Left forelimb (tissue), 1 donor: Measurements from ENCODE around the gene NLRC5.

Source experiments
- DNase-seq: peaks from one replicate; pipeline ENCODE4 v3.0.0-alpha.2; 2018; ENCODE audit warnings: low spot score

Gene NLRC5

DNA sequence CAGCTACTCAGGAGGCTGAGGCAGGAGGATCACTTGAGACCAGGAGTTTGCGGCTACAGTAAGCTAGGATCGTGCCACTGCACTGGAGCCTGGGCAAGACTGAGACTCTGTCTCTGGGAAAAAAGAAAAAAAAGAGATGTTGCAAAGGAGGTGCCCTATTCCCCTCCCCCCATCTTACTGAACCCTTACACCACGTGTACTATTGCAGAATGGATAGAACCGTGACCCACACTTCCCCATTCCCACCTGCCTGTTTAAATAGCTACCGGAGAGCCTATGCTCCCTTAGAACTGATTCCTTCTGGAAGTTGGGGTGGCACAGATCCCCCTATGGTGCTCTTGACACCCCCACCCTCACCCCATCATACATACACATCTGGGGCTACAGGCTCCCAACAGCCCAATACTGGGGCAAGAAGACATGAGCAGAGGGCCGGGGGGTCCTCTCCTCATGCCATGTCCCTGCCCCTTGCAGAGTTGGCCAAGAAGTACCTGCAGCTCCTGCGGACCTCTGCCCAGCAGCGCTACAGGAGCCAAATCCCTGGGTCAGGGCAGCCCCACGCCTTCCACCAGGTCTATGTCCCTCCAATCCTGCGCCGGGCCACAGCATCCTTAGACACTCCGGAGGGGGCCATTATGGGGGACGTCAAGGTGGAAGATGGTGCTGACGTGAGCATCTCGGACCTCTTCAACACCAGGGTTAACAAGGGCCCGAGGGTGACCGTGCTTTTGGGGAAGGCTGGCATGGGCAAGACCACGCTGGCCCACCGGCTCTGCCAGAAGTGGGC is 35.7 kb downstream of the NLRC5 start:
- DNase-seq = no peak

DNA sequence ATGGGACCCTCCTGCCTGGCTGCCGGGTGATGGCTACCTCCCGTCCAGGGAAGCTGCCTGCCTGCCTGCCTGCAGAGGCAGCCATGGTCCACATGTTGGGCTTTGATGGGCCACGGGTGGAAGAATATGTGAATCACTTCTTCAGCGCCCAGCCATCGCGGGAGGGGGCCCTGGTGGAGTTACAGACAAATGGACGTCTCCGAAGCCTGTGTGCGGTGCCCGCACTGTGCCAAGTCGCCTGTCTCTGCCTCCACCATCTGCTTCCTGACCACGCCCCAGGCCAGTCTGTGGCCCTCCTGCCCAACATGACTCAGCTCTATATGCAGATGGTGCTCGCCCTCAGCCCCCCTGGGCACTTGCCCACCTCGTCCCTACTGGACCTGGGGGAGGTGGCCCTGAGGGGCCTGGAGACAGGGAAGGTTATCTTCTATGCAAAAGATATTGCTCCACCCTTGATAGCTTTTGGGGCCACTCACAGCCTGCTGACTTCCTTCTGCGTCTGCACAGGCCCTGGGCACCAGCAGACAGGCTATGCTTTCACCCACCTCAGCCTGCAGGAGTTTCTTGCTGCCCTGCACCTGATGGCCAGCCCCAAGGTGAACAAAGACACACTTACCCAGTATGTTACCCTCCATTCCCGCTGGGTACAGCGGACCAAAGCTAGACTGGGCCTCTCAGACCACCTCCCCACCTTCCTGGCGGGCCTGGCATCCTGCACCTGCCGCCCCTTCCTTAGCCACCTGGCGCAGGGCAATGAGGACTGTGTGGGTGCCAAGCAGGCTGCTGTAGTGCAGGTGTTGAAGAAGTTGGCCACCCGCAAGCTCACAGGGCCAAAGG is 36.8 kb downstream of the NLRC5 start:
- DNase-seq = no peak

GRCh38 chr16:57026778-57027062 is 37.4 kb downstream of the NLRC5 start:
- no peak for DNase-seq

DNA sequence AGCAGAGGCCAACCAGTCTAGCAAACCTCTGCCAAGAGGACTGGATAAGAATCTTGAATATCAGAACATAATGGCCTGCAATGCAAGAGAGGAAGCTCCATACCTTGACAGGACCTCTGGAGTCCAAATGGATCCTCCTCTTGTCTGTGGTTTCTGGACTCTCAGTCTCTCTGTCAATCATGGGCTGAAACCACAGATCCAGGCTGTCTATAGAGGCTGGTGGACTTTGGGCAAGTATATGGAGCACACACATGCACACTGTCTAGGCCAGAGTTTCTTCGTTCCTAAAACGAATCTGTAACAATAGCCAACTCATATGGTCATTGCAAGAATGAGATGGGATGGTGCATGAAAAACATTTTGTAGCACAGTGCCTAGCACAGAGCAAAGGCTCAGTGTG is 37.7 kb downstream of the NLRC5 start:
- DNase-seq = no peak

GRCh38 chr16:57028086-57028485 is 38.7 kb downstream of the NLRC5 start:
- no peak for DNase-seq

DNA sequence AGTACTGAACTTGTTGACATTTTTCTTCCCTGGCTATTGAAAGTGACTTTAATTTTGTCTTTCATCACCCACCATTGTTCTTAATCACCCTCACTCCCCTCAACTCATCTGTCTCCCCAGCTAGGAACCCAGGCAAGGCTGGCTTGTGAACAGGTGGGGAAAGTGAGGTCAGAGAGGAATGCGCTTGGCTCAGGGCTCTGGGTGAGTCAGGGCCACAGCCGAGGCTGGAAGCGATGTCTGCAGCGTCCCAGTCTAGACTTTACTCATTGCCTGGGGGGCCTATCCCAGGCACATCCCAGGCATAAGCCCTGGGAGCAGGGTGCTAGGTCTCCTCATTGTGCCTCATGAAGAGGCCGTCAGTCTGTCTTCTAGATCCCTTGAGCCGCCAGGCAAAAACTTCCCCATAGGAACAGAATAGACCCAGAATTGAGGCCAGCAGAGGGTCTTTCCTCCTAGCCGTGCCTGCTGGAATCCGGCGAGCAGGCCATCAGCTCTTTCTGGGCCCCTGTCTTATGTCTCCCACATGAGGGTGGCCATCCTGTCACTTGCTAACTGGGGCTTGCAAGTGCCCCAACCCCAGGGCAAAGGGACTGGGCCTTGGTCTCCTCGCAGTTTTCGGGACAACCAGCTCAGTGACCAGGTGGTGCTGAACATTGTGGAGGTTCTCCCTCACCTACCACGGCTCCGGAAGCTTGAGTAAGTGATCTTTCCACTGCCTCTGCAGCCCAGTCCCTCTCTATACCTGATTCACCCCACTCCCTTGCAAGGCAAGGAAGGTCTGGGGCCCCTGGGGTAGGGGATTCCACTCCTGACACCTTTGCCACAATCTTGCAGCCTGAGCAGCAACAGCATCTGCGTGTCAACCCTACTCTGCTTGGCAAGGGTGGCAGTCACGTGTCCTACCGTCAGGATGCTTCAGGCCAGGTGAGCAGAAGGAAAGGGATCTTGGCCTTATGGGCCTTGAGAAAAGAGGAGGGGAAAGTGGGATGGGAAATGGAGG is 40.1 kb downstream of the NLRC5 start:
- no peak for DNase-seq

DNA sequence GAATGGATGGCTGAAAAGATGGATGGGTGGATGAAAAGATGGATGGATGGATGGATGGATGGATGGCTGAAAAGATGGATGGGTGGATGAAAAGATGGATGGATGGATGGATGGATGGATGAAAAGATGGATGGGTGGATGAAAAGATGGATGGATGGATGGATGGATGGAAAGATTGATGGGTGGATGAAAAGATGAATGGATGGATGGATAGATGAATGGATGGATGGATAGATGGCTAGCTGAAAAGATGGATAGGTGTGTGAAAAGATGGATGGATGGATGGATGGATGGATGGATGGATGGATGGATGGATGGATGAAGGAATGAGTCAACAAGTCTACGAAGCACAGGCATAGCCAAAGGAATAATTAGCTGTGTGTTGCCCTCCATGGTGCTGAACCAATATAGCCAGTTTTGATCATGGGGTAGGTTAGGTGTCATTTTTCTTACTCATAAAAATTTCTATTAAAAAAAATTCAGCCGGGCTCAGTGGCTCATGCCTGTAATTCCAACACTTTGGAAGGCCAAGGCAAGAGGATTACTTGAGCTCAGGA is 41.1 kb downstream of the NLRC5 start:
- no peak for DNase-seq

GRCh38 chr16:57031156-57031555 is 41.8 kb downstream of the NLRC5 start:
- no peak for DNase-seq

DNA sequence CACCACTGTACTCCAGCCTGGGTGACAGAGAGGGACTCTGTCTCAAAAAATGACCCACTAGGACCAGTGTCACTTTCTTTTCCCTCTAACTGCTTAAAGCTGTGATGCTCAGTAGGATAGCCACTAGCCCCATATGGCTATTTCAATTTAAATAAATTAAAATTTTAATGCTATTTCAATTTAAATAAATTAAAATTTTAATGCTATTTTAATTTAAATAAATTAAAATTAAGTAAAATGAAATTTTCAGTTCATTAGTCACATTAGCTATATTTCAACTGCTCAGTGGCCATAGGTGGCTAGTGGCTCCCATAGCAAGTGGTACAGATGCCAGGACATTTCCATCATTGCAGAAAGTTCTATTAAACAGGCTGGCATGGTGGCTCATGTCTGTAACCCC is 43.0 kb downstream of the NLRC5 start:
- no peak for DNase-seq

- DNase-seq = no peak
Measured at GRCh38 chr16:57032931-57033330, 43.6 kb downstream of the NLRC5 start.

- DNase-seq = no peak
Measured at GRCh38 chr16:57036315-57036714, 47.0 kb downstream of the NLRC5 start.

DNA sequence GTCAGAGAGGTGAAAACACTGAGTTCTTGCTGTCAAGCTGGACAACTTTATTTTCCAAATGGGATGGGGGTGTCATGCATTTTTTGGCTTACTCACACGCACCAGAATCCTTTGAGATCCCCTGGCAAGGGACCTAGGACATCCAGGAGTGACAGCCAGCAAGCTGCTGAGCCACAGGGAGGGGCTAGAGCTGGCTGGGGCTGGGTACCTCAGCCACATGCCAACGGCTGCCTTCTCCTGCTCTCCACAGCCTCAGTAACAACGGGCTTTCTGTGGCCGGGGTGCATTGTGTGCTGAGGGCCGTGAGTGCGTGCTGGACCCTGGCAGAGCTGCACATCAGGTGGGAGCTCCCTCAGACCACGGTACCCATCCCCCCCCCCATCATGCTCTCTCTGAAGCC is 47.6 kb downstream of the NLRC5 start:
- no peak for DNase-seq

- DNase-seq = no peak
Measured at GRCh38 chr16:57038166-57038565, 48.8 kb downstream of the NLRC5 start.

DNA sequence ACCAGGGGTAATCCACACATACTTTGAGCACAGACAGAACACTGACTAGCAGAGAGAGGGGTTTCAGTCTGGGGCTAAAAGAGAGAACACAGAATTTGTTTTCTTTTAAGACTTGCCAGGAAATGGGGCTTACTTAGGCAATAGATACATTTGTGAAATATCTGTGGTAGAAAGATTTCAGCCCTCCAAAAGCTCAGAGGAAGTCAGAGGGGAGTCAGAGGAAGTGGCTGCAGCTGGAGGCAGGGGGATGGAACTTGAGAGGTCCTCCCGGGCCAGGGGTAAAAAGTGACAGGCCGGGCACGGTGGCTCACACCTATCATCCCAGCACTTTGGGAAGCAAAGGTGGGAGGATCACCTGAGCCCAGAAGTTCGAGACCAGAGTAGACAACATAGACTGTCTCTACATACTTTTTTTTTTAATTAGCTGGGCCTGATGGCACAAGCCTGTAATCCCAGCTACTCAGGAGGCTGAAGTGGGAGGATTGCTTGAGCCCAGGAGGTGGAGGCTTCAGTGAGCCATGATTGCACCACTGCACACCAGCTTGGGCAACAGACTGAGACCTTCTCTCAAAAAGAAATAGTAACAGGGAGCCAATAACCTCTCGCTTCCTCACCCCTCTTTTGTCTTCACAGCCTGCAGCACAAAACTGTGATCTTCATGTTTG is 49.9 kb downstream of the NLRC5 start:
- no peak for DNase-seq

DNA sequence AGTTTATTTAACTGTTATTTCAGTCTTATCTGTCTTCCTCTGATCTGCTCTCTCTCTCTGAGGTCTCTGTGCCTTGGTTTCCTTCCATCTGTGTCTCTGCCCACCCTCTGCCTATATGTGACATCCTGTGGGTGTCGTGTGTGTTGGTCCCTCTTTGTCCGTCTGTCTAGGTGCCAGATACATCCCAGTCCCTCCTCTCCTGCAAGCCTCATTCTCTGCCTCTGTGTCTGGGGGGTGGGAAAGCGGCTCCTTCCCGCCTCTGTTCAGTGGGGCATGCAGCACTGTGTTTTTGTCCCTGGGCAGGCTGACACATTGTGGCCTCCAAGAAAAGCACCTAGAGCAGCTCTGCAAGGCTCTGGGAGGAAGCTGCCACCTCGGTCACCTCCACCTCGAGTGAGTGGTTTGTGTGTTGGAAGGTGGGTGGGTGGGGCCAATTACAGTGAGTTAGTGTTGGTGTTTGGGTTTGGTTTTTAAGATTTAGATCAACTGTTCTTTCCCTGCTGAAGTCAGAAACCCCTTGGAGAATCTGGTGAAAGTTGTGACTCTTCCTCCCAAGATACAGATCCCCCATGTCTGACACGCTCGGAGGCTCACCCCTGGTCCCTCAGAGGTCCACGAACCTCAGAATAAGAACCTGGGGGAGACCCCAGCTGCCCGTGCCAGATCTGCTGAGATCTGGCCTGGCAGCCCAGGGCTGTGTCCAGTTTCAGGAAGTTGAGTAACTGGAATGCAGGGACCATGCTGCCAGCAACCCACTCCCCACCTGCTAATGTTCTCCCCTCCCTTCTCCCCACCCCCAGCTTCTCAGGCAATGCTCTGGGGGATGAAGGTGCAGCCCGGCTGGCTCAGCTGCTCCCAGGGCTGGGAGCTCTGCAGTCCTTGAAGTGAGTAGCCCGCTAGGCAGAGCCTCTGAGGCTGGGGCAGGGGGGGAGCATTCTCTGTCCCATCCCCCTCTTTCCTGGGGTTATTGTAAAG is 52.1 kb downstream of the NLRC5 start:
- no peak for DNase-seq

DNA sequence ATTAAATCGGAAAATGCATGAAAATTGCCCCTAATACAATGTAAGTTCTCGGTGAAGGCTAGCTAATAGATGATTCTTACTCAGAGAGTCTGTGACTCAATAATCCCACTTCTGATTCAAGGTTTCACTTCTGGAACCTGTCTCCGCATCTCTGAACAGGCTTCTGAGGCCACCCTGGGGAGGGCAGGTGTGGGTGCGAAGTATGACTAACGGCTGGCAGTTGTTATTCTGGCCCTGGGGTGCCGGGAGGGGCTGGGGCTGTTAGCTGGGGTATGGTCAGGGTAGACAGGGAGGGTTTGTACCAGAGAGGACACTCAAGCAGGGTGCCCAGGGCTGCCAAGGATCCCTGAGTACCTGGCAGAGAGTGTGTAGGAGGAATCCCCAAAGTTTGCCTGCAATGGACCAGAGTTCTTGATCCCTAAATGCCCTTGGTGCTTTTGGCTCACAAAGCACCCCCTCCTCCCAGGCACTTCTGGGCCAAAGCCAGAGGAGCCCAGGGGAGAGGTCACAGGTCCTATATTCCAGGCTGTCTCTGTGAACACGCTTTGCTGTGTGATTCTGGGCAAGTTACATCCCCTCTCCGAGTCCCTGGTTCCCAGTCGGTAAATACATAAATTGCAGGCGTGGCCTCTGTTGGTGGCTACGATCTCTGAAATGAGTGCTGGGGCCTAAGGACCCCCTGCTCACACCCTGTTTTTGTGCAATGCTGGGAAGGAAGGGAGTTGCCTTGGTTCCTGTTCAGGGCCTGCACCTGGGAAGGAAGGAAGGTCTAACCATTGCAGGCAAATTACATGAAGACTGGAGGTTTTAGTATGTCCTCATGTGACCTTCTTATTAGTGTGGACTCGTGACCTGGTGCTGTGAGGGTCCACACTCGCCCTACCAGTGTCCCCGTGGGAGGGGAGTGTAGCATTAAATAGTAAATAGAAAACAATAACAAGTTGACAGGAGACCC is 53.1 kb downstream of the NLRC5 start:
- DNase-seq = no peak

GRCh38 chr16:57043248-57043647 is 53.9 kb downstream of the NLRC5 start:
- no peak for DNase-seq

DNA sequence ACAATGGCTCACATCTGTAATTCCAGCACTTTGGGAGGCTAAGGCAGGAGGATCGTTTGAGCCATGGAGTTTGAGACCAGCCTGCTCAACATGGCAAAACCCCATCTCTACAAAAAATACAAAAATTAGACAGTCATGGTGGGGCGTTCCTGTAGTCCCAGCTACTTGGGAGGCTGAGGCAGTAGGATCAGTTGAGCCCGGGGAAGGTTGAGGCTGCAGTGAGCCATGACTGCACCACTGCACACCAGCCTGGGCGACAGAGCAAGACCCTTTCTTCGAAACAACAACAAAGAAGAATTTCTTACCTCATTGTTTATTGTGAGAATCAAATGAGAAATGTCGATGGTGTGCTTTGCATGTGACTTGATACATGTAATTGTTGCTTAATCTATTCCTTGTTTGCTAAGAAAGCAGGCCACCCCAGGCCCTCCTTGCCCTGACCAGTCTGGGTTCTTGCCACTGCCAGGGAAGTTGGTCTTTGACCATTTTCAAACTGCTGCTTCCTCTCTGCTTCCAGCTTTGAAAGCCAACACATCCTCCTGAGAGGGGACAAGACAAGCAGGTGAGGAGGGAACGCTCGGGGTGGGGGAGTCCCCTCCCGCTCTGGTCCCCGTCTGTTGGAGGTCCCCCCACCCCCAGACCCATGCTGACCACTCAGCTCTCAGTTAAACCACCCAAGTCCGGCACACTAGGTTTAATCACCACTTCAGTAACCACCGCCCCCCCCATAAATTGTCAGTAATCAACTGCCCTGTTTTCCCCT is 55.8 kb downstream of the NLRC5 start:
- no peak for DNase-seq
